HG03045 (cell line): ENCODE results near the gene TANGO6.

Experiments used
- ATAC-seq: cut with Tn5 transposase; IDR thresholded peaks from one replicate; pipeline ENCODE4 v1.9.1; 2021; ENCODE audit warnings: mild to moderate bottlenecking, moderate library complexity; ENCODE audit not compliant: unreplicated experiment

TANGO6 gene

DNA sequence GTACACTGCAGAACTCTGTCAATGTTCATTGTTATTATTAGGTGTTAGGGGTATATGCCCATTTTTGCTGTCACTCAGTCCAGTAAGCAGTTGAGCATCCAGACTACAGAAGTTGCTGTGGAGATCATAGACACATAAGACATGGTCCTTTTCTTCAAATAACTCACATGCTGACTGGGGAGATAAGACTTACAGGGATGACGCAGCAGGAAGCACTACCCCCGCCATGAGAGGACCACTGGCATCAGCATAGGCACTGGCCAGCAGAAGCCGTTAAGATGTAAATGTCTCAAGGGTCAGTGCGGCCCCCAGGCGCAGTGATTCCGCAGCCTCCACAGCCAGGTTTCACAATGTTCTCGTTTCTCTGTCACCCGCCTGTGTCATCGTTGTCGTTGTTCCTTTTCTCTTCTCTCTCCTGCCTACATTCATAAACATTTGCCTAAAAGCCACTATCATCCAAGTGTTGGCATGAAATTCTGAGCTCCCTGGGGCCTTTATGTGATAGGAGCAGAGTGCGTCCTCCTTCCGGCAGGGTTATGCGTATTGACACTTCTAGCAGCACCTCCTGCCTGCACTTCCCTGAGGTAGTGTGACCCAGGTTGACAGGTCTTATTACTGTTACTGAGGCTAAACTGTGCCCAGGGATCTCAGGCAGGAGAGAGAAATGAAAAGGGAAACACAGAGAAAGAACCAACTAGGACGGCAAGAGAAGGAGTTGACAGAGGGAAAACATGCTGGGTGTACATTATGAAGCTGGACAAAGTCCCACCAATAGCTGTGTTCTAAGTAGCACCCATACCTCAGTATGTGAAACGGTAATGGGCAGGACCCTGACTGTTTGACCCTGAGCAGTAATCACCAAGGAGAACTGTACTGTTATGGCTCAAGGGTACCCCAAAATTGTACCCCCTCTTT, 17.9 kb downstream of the TANGO6 start:
- no peak for ATAC-seq

DNA sequence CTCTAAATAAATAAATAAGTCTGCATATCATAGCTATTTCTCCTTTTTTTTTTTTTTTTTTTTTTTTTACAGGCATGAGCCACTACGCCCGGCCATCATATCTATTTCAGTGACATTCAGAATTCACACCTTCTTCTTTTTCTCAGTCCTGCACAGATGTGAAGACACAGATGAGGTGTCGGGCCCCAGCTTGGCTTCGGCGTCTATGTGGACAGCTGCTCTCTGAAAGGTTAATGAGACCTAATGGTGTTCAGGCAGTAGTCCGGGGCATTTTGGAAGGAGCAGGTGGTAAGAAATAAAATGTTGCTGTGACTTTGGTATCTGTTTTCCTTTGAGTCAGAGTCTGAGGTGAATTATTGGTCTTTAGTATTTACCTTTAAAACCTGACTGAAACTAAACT, 23.6 kb downstream of the TANGO6 start:
- no peak for ATAC-seq

DNA sequence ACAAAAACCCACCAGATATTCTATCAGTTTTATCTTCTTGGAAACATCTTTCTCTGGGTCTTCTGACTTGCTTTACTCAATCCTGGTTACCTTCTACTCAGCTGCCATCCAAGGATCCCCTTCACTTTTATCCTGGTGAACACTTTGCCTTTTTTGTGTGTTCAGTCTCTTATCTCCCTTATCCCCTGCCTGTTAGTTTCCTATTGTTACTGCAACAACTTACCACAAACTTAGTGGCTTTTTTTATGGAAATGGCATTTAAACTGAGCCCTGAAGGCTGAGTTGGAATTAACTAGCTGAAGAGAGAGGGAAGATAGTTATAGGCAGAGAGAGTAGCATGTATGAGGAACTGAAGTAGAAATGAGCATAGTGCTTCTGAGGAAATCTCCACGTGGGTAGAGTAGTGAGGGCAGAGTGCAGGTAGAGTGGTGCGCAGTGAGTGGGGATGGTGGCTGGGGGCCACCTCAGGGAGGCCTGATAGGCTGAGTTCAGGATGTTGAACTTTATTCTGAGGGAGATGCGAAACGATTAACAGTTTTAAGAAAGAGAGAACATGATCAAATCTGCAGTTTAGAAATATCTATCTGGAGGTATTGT, 26.3 kb downstream of the TANGO6 start:
- ATAC-seq, result no peak

DNA sequence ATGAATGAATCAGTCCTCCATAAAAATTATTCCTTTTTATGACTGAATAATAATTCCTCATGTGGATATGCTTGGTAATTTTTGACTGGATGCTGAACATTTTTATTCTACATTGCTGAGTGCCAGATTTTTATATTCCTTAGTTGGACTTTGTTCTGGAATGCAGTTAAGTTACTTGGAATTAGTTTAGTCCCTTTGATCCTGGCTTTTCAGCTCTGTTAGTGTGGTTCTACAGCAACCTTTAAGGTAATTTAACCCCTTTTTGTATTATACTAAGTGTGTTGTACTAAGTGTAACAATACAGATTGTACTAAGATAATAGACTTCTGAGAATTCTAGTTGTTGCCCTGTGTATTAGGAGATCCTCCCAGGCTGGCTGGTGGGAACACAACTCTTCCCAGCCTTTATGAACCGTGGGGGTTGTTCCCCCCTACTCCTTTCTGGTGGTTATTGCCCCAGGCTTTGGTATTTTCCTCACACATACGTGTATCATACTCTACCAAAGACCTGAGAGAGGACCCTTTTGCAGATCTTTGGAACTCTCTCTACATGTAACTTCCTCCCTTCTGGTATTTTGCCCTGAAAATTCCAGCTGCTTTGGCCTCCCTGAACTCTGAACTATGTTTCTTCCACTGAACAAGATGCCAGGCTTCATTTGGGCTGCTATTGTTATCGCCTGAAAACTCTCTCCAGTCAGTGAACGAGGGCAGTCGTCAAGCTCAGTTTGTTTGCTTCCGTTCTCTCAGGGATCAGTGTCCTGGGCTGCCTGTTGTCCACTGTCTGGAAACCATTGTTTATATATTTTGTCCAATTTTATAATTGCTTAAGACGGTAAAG, 30.5 kb downstream of the TANGO6 start:
- ATAC-seq, result no peak

DNA sequence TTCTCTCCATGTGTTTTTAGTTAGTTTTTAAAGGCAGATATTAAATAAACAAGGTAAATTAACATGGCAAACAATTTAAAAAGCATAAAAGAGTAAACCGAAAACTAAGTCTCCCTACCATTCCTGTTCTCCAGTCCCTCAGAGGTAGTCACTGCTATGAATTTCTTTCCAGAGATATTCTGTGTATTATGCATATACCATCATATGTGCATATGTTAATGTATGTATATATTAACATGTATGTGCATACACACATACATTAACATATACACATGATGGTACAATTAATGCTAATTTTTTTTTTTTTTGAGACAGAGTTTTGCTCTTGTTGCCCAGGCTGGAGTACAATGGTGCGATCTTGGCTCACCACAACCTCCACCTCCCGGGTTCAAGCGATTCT, 32.5 kb downstream of the TANGO6 start:
- no peak for ATAC-seq

DNA sequence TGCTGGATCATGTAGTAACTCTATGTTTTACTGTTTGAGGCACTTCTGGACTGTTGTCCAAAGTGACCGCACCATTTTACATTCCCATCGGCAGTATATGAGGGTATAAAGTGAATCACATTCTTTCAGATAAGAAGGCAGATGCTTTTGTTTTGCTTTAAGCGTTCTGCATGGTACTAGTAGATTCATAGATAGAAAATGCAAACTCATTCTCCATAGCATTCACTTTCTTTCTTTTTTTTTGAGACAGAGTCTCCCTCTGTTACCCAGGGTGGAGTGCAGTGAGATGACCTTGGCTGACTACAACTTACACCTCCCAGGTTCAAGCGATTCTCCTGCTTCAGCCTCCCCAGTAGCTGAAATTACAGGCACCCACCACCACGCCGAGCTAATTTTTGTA, 40.4 kb downstream of the TANGO6 start:
- no peak for ATAC-seq

DNA sequence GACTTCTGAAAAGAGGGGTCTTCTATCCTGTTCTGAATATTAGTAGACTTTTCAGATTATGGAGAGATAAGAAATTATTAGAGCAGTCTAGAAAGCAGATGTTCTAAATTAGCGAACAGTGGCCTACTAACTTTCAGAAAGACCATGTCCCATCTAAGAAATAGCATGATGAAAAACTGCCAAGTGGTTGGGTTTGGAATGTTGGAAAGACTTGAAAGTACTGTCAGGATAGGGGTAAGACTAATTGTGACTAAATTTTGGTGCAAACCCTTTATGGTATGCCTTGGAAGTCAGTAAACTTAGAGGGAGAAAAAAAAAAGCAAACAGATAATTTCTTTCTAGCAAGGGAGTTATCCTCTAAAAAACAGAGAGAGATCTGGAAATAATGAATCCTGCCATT, 41.1 kb downstream of the TANGO6 start:
- no peak for ATAC-seq

DNA sequence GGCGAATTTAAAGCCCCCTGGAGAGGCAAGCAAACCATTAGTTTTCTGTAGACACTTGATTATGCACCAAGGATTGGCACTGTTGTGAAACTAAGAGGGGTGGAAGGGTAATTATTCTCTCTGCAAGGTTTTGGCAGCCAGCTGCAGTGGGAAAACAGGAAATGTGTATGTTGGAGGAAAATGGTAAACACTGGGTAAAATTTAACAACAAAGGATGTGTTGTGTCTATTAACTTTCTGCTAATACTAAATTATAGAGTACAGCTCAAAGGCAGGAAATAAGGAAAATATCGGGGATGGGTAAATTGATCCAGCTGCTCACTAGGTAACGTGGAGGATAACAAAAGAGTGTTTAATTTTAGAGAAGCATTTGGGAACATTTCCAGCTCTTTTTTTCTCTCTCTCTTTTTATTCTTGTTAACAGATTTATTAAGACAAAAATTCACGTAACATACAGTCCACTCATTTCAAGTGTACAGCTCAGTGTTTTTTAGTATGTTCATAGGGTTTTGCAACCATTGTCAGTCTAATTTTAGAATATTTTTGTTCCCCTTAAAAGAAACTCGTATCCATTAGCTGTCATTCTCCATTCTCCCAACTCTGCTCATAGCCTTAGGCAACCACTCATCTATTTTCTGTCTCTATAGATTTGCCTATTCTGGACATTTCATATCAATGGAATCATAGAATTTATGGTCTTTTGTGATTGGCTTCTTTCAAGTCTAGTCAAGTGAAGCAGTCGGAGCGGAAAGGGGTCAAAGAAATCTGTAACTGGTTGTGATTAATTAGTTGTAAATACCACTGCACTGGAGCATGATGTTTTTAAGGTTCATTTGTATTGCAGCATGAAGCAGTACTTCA, 41.8 kb downstream of the TANGO6 start:
- ATAC-seq, result no peak

DNA sequence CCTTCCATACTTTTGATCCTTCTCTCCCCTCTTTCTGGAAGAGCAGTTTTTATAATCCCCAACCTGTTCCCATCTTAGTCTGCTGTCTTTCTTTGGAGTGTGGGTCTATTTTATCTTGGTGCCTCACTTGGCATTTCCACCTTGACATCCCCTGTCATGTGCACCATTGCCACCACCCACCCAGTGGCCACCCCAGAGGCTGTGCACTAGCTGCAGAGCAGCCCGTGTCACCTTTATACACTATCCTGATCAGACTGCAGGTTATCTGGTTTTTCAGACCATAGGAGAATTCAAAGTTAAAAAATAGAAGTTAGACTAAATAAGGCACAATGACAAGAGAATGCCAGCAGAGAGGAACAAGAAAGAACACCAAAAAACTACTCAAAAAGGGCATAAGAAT, 43.8 kb downstream of the TANGO6 start:
- ATAC-seq, result no peak

DNA sequence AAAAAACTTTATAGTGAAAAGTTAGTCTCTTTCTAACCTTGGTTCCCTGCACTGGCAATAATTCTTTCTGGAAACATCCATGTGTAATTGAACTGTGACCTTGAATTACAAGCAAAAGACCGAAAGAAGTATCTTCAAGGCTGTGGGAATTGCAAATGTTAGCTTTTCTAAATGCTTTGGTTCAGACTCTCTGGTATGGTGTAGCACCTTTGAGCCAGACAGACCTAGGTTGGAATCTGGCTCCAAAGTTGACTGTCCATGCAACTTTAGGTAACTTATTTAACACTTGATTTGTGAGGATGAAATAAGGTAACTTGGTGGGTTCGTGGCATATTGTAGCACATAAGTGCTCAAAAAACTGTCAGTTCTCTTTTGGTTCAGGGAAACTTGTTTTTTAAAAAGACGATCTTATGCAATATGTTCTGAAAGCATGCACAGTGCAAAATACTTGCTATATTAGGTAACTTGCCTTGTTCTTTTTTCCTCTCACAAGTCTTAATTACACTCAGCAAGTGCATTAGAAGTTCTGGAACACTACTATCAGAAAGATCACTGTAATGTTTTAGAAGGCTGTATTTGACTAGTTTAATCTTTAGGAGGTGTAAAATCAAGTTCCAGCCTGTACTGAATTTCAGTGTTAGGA, 46.3 kb downstream of the TANGO6 start:
- ATAC-seq, result no peak

DNA sequence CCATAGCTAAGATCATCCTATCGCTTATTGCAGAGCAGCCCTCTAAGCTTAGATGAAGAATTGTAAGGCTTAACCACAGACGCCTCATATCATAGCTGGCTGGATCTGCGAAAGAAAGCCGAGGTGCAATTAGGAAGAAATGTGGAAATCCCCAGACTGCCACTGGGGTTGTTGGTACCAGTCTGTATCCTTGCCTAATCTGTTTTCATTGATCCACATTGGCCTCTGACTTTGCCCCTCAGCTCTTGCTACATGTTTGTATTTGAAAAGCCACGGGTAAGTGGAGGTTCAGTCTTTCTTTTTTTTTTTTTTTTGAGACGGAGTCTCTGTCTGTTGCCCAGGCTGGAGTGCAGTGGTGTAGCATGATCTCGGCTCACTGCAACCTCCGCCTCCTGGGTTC, 48.9 kb downstream of the TANGO6 start:
- ATAC-seq, result no peak

DNA sequence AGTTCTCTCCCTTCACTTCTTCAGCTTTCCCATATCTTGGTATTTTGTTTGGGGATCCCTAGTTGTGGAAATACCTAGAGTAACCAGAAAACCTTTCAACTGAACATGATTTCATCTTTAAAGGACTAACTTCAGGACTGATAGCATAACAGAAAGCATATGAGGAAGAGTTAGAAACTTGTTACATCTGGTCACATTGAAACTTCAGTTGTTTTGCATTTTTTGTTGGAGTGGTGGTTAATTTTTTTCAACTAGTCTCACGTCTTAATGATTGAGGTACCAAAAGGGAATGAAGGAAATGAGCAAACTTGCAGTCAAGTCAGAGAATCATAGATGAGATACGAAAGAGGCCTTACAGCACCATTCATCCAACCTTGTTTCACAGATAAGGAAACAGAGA, 49.6 kb downstream of the TANGO6 start:
- no peak for ATAC-seq

DNA sequence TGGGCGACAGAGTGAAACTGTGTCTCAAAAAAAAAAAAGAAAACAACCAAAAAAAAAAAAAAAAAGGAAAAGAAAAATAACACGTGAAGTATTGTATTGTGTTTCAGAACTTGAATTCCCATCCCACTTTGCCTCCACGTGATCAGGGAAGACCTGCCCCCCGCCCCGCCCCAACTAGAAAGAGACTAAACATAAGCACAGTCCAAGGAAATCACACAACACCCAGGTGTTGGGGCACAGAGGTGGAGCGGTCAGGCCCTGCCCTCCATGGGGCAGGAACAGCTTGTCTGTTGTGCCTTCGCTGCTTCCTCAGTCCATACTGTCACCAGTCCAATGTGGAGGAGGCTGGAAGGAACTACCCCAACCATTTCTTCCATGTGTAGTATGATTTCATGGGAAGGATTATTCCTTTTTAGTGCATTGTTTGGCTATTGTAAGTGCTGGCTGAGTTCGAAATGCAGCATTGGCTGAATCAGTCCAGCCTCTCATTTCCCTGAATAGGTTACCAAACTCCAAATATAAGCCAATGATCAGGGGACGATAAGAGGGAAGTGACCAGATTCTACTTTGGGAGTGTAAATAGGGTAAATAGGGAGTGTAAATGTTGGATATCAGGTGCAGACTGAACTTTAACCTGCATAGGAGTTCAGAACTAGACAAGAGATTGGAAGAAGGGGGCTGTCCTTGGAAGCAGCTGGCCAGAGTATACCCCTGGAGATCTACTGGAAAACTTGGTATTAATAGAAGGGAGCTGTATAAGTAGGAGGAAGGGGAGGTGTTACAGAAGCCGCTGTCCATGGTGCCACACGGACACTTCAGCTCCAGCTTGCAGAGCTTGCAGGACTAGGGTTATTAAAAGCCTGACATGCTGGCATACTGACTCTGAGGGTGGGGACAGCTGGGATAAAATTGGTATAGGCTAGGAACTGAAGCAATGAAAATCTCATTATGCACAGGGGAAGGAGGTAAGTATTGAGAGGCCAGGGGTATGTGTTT, 50.7 kb downstream of the TANGO6 start:
- no peak for ATAC-seq

DNA sequence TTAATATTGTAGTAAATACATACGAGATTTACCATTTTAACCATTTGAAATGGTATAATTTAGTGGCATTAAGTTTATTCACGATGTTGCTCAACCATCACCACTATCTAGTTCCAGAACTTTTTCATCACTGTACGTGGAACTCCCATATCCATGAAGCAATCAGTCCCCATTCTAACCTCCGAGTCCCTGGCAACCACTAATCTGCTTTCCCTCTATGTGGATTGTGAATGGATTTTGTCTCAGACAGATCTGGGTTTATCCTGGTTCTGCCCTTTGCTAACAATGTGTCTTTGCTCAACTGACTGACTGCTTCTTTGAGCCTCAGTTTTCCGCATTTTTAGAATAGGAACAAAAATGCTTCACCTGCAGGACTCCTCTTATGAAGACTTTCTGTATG, 51.4 kb downstream of the TANGO6 start:
- ATAC-seq, result no peak

DNA sequence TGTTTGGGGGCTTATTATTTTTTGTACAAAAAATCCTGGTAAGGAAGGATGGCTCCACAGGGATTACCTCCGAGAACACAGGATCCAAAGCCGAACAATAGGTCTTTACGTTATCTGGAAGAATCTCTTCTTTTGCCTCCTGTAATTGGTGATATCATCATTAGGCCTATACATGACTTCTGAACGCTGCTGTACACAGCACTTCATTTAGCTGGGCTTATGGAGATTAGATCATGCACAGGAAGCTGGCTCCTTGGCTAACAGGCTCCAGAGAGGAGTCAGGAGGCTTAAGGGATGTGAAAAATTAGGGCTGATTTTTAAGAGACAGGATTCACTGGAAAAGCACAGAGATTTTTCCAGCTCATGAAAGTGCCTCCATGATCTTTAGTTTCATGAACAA, 54.7 kb downstream of the TANGO6 start:
- no peak for ATAC-seq

DNA sequence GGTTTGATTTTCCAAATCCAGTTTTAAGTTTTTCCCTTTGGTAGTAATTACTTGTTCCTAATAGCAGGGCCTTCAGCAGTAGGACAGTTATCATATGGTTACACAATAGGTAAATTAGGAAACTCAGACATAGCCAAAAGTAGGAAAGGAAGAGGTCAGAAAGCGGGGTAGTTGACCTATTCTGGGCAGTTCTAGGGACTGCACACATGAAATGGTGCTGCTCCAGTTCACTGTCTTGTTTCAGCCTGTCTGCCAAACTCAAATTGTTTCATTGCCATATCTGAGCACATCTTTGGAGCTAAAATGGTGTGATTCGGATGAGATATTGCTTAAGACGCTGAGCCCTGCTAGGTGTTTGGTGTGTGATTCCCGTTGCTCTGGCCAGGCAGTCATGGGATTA, 56.7 kb downstream of the TANGO6 start:
- ATAC-seq, result no peak

DNA sequence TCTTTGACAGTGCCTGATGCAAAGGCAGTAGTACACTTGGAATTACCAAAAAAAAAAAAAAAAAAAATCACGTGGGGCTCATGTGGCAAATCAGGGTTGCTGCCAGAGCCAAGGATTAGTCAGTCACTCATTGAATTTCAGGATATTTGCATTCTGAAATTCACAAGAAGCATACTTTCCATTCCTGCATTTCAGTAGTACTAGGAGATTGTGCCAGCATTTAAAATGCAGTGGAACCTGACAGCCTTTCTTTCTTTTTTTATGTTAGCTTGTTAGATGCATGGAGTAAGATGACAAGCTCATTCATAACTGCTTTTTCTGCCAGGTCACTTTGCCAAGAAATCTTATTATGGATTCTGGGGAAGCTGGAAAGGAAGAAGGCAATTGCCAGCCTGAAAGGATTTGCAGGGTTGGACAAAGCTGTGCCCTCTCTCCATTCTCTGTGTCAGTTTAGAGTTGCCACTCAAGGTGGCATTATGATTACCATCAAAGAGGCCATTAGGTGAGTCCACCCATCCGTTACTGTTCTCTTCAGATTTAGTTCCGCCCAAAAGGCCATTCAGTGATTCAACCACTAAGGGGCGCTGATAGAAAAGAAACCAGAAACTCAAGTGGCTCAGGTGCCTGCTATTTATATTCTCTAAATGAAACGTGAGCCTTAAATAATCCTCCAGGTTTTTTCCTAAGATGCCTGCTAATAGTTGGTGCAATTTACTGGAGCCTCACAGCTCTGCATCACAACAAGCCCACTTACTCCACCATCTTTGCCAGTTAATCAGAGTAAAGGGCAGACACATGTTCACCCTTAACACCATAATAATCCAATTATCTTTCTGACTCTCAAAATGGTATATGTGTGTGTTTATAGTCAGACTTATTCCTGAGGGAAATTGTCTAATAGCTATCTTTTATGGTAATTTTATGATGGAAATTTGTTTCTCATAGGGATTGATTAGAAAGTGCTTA, 59.0 kb downstream of the TANGO6 start:
- no peak for ATAC-seq

DNA sequence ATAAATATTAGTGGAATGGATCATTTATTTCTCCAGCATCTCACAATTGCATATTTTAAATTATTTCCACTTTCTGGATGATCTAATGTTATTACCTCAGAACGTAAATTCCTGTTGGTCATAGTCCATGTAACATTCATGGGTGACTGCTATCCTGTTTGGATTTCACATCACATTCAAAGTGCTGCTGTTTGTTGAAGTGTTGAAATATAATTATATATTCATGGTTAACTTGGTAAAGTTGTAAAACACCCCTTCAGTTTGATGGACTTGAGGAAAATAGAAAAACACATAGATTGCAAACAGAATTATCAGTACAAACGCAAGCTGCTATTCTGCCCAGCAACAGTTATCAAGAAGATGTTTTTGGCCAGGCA, 59.6 kb downstream of the TANGO6 start:
- no peak for ATAC-seq
